GM23338 (cell line): ENCODE data around the gene GCNT2.

Experiments
- CREB1 ChIP-seq: fragments of 250-450 bp; sonication (Bioruptor Pico); IDR thresholded peaks from 2 replicates; pipeline ENCODE4 v1.5.0; 2020; ENCODE audit warnings: low read depth, mild to moderate bottlenecking, moderate library complexity
- CTCF ChIP-seq, 2 experiments: fragments of 200-600 bp in 1 of 2; sonication (generic) in 1 of 2; conservative IDR thresholded peaks; 2 replicates each; pipeline versions ENCODE4 v1.5.1 to v1.6.1; 2016 to 2017; ENCODE audit warnings: antibody characterized with exemption in 2 of 2, low read depth in 2 of 2, mild to moderate bottlenecking in 2 of 2, moderate library complexity in 1 of 2
- EZH2 ChIP-seq: fragments of 200-600 bp; sonication (generic); IDR thresholded peaks from one replicate; pipeline ENCODE4 v1.8.0; 2017; ENCODE audit warnings: antibody characterized with exemption, mild to moderate bottlenecking, low read depth; ENCODE audit not compliant: unreplicated experiment
- EZH2phosphoT487 ChIP-seq: fragments of 200-600 bp; sonication (generic); IDR thresholded peaks from one replicate; pipeline ENCODE4 v1.8.1; 2018; ENCODE audit warnings: antibody characterized with exemption; ENCODE audit not compliant: unreplicated experiment
- NANOG ChIP-seq: IDR thresholded peaks from 2 replicates; pipeline ENCODE4 v1.6.1; 2016; ENCODE audit warnings: antibody characterized with exemption, borderline replicate concordance
- POLR2AphosphoS5 ChIP-seq: IDR thresholded peaks from 2 replicates; pipeline ENCODE4 v1.6.1; 2016; ENCODE audit warnings: antibody characterized with exemption, low read depth
- REST ChIP-seq: IDR thresholded peaks from one replicate; pipeline ENCODE4 v1.6.1; 2018; ENCODE audit warnings: antibody characterized with exemption; ENCODE audit not compliant: unreplicated experiment
- STAT1 ChIP-seq: IDR thresholded peaks from one replicate; pipeline ENCODE4 v1.6.1; 2016; ENCODE audit warnings: antibody characterized with exemption; ENCODE audit not compliant: unreplicated experiment
- ZNF114 ChIP-seq: fragments of 250-450 bp; sonication (Bioruptor Pico); IDR thresholded peaks from 2 replicates; pipeline ENCODE4 v1.5.0; 2020; ENCODE audit warnings: mild to moderate bottlenecking, moderate library complexity

- TF ChIP-seq CTCF (conservative IDR thresholded peaks at IDR 0.05; ENCODE audit: low read depth in 2 of 2), result no peak
- peak; percentile 36; the same call in 1 of the 2 replicates for TF ChIP-seq POLR2AphosphoS5
- no peak for TF ChIP-seq NANOG
- no peak for TF ChIP-seq EZH2
- TF ChIP-seq ZNF114, result no peak
- TF ChIP-seq EZH2phosphoT487, result no peak
- TF ChIP-seq CREB1 (CRISPR knock-in tag), result no peak
- no peak for TF ChIP-seq REST
- no peak for TF ChIP-seq STAT1
Measured at GRCh38 chr6:10557913-10558312, 36.8 kb downstream of the GCNT2 start.
